ENCODE measurements around the gene MRFAP1L1.
"Not testable (repeated sequence)": the region's sequence is repeated elsewhere in the genome, so short reads cannot be mapped to it uniquely, and the experiment has no call there.

The MRFAP1L1 gene

GRCh38 chr4:6709230-6710114, at the start of gene MRFAP1L1:
MRFAP1L1 (minus strand) TSS chr4:6709865; CDS start chr4:6709629, 236 bp downstream.
- DNase-seq (ENCODE audit: insufficient read length, low spot score) (peak; percentile 76), FAIRE-seq (peak; percentile 95)

GRCh38 chr4:6758728-6759127, 49.1 kb upstream of the MRFAP1L1 start:
- DNase-seq (ENCODE audit: insufficient read length, low spot score) = no peak
- no peak for FAIRE-seq

- not testable (repeated sequence) for DNase-seq (ENCODE audit: insufficient read length, low spot score); FAIRE-seq
These were observed 46.7 kb upstream of the MRFAP1L1 start for GRCh38 chr4:6756345-6756744.

GRCh38 chr4:6755088-6755753, 45.6 kb upstream of the MRFAP1L1 start:
- no peak for DNase-seq (ENCODE audit: insufficient read length, low spot score)

GRCh38 chr4:6754481-6755087, 44.9 kb upstream of the MRFAP1L1 start:
- FAIRE-seq = no peak
- no peak for DNase-seq (ENCODE audit: insufficient read length, low spot score)

More at GRCh38 chr4:6755088-6755753, 45.6 kb upstream of the MRFAP1L1 start:
- FAIRE-seq = no peak

GRCh38 chr4:6753891-6754290, 44.2 kb upstream of the MRFAP1L1 start:
- FAIRE-seq (no peak), DNase-seq (ENCODE audit: insufficient read length, low spot score) (no peak)

- FAIRE-seq (no peak), DNase-seq (ENCODE audit: insufficient read length, low spot score) (no peak)
These were observed 43.5 kb upstream of the MRFAP1L1 start for GRCh38 chr4:6753103-6753560.

- FAIRE-seq = no peak
- DNase-seq (ENCODE audit: insufficient read length, low spot score) = no peak
These were observed 42.8 kb upstream of the MRFAP1L1 start for GRCh38 chr4:6752486-6752829.

- DNase-seq (ENCODE audit: insufficient read length, low spot score) (peak; percentile 36), FAIRE-seq (peak; percentile 83)
These were observed 42.2 kb upstream of the MRFAP1L1 start for GRCh38 chr4:6751611-6752485.

GRCh38 chr4:6750286-6751221, 40.9 kb upstream of the MRFAP1L1 start:
- no peak for FAIRE-seq
- DNase-seq (ENCODE audit: insufficient read length, low spot score) = no peak

- no peak for FAIRE-seq
- DNase-seq (ENCODE audit: insufficient read length, low spot score) = no peak
These were observed 39.9 kb upstream of the MRFAP1L1 start for GRCh38 chr4:6749340-6750171.

- DNase-seq (ENCODE audit: insufficient read length, low spot score) (no peak), FAIRE-seq (no peak)
These were observed 38.6 kb upstream of the MRFAP1L1 start for GRCh38 chr4:6748286-6748685.

- FAIRE-seq (no peak), DNase-seq (ENCODE audit: insufficient read length, low spot score) (no peak)
These were observed 37.8 kb upstream of the MRFAP1L1 start for GRCh38 chr4:6747294-6748051.

GRCh38 chr4:6746721-6747293, 37.1 kb upstream of the MRFAP1L1 start:
- no peak for DNase-seq (ENCODE audit: insufficient read length, low spot score)
- no peak for FAIRE-seq

- FAIRE-seq = no peak
- DNase-seq (ENCODE audit: insufficient read length, low spot score) = no peak
These were observed 33.3 kb upstream of the MRFAP1L1 start for GRCh38 chr4:6742989-6743388.

- FAIRE-seq (peak; percentile 79), DNase-seq (ENCODE audit: insufficient read length, low spot score) (no peak)
These were observed 32.8 kb upstream of the MRFAP1L1 start for GRCh38 chr4:6742507-6742906.

GRCh38 chr4:6740347-6740746, 30.7 kb upstream of the MRFAP1L1 start:
- FAIRE-seq (no peak), DNase-seq (ENCODE audit: insufficient read length, low spot score) (no peak)
